ENCODE measurements around the gene CHODL. TPM values are rescaled to one million over a fixed set of nuclear protein-coding genes. Genes with fewer than 3 reads are reported as not detected.

CHODL gene
- total RNA-seq, 4 donors from 2014 or later, result 0.22 to 0.57 (median 0.33) TPM; not detected in 1

DNA sequence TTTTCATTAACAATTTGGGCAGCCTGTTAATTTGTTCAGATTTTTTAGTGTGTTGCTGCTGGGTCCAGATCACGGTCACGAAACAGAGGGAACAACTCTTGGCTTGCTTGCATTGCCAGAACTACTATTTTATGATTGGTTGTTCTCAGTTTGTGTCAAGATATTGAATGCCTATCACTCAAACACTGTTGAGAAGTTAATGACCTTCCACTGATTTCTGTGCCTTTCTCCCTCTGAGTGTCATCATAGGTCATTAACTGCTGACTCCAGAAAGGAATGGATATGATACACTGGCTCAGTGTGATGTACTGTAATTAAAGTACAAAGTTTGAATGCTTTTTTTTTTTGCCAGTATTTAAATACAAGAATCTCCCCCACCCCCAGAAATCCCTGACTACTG is 9.2 kb downstream of the CHODL start:
- no peak for TF ChIP-seq CTCF (IDR thresholded peaks at IDR 0.05; ENCODE audit: low read depth)

DNA sequence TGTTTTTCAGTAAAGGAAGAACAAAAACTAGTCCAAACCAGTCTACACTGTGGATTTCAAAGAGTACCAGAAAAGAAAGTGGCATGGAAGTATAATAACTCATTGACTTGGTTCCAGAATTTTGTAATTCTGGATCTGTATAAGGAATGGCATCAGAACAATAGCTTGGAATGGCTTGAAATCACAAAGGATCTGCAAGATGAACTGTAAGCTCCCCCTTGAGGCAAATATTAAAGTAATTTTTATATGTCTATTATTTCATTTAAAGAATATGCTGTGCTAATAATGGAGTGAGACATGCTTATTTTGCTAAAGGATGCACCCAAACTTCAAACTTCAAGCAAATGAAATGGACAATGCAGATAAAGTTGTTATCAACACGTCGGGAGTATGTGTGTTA is 21.3 kb downstream of the CHODL start:
- no peak for TF ChIP-seq CTCF (IDR thresholded peaks at IDR 0.05; ENCODE audit: low read depth)

GRCh38 chr21:18267496-18267895 is 22.9 kb downstream of the CHODL start:
- TF ChIP-seq CTCF (IDR thresholded peaks at IDR 0.05; ENCODE audit: low read depth), result no peak

- TF ChIP-seq CTCF (IDR thresholded peaks at IDR 0.05; ENCODE audit: low read depth), result no peak
These were observed 24.3 kb downstream of the CHODL start for GRCh38 chr21:18268906-18269305.

GRCh38 chr21:18269856-18270255 is 25.2 kb downstream of the CHODL start:
- no peak for TF ChIP-seq CTCF (IDR thresholded peaks at IDR 0.05; ENCODE audit: low read depth)

DNA sequence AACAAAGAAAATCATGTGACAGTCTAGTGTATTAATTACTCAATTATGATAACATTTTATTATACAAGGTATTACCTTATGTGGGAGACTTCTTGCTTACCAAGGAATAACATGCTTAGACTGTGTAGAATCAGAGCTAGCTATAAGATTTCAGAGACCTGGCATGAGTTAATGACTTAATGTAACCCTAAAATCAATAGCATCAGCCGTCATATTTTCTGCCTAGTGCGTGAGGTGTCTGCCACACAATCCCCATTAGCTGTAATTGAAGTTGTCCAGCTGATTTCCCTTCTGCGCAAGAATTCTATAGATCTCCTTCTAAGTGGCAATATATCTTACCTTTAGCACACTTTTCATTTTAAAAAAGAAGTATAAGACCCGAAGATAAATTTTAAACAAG is 28.8 kb downstream of the CHODL start:
- no peak for TF ChIP-seq CTCF (IDR thresholded peaks at IDR 0.05; ENCODE audit: low read depth)

- TF ChIP-seq CTCF (IDR thresholded peaks at IDR 0.05; ENCODE audit: low read depth), result no peak
These were observed 29.7 kb downstream of the CHODL start for GRCh38 chr21:18274370-18274769.

Measured in subcutaneous adipose tissue (tissue), 4 donors.